HG02884 (cell line): ENCODE measurements around the gene TRAF2.
A peak's percentile ranks its signal among the peaks of the same experiment; 100 is the strongest.
"Not testable (repeated sequence)": the region's sequence is repeated elsewhere in the genome, so short reads cannot be mapped to it uniquely, and the experiment has no call there.

Experiments
- ATAC-seq: cut with Tn5 transposase; IDR thresholded peaks from one replicate; pipeline ENCODE4 v1.9.1; 2021; ENCODE audit warnings: mild to moderate bottlenecking, moderate library complexity; ENCODE audit not compliant: unreplicated experiment

Gene TRAF2, protein sequence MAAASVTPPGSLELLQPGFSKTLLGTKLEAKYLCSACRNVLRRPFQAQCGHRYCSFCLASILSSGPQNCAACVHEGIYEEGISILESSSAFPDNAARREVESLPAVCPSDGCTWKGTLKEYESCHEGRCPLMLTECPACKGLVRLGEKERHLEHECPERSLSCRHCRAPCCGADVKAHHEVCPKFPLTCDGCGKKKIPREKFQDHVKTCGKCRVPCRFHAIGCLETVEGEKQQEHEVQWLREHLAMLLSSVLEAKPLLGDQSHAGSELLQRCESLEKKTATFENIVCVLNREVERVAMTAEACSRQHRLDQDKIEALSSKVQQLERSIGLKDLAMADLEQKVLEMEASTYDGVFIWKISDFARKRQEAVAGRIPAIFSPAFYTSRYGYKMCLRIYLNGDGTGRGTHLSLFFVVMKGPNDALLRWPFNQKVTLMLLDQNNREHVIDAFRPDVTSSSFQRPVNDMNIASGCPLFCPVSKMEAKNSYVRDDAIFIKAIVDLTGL

GRCh38 chr9:136885950-136886578 lies at the start of gene TRAF2:
TSS of gene TRAF2 (plus strand) at chr9:136886516. CDS start at chr9:136898741, 12,225 bp downstream.
- ATAC-seq = peak; percentile 81

GRCh38 chr9:136837146-136837855 lies 49.0 kb upstream of the TRAF2 start:
- ATAC-seq = no peak

DNA sequence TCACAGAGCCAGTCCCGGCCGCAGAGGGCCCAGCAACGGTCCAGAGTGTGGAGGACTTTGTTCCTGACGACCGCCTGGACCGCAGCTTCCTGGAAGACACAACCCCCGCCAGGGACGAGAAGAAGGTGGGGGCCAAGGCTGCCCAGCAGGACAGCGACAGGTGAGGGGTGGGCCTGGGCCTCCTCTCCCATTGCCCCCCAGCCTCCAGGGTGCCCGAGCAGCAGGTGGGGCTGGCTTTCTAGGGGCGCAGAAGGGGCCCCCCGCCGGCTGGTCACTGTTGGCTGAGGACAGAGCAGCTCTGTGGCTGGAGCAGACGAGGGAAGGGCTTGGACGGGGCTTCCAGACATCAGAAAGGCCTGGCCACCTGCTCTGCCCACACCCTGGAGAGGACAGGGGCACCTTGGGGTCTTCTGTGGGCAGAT lies 48.4 kb upstream of the TRAF2 start:
- ATAC-seq = not testable (repeated sequence)

DNA sequence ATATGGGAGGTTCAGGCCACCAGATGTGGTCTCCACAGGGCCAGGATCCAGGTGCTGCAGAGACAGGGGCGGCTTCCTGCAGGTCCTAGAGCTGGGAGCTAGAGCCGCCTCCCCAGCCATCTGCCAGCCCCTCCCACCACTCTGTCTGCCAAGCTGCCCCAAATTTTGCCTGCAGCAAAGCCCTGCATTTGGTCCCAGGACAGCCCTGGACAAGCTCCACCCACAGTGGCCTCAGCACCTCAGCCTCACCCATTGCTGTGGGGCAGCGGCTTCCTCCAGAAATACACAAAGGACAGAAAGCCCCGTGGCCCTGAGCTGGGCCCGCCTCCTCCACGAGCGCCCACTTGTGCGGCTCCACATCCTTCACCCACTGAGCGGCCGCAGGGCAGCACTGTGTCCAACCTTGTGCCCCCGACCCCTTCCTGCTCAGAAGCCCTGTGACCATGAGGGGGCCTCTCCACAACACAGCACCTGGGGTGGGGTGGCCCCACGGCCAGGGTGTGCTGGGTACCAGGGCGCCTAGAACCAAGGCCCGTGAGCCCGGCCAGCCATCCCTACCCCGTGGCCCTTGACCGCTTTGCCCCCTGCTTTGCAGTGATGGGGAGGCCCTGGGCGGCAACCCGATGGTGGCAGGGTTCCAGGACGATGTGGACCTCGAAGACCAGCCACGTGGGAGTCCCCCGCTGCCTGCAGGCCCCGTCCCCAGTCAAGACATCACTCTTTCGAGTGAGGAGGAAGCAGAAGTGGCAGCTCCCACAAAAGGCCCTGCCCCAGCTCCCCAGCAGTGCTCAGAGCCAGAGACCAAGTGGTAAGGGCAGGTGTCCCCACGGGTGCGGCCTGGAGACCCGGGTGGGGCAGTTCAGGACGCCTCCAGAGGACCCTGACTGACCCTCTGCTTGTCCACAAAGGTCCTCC lies 47.7 kb upstream of the TRAF2 start:
- ATAC-seq = no peak

DNA sequence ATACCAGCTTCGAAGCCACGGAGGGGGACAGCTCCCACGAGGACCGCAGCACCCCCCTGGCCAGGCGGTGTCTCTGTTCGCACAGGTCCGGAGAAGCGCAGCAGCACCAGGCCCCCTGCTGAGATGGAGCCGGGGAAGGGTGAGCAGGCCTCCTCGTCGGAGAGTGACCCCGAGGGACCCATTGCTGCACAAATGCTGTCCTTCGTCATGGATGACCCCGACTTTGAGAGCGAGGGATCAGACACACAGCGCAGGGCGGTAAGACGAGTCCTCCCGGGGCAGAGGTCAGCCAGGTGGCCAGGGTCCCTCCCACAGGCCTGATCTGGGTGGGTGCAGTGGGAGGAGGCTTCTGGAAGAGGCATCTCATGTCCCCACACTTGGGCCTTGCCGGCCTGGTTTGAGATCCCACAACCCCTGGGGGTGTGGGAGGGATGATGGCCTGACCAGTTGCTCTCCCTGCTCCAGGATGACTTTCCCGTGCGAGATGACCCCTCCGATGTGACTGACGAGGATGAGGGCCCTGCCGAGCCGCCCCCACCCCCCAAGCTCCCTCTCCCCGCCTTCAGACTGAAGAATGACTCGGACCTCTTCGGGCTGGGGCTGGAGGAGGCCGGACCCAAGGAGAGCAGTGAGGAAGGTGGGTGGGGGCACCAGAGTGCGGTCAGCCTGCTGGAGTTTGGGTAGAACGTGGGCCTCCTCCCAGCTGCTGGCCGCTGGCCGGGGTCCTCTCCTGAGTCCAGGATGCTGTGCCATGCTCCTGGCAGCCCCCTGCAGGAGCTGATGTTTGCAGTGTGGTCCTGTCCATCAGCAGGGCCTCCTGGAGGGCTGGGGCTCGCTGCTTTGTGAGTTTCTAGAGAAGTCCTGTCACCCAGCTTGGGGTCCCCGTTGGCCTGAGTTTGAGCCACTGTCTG lies 46.8 kb upstream of the TRAF2 start:
- ATAC-seq = no peak

DNA sequence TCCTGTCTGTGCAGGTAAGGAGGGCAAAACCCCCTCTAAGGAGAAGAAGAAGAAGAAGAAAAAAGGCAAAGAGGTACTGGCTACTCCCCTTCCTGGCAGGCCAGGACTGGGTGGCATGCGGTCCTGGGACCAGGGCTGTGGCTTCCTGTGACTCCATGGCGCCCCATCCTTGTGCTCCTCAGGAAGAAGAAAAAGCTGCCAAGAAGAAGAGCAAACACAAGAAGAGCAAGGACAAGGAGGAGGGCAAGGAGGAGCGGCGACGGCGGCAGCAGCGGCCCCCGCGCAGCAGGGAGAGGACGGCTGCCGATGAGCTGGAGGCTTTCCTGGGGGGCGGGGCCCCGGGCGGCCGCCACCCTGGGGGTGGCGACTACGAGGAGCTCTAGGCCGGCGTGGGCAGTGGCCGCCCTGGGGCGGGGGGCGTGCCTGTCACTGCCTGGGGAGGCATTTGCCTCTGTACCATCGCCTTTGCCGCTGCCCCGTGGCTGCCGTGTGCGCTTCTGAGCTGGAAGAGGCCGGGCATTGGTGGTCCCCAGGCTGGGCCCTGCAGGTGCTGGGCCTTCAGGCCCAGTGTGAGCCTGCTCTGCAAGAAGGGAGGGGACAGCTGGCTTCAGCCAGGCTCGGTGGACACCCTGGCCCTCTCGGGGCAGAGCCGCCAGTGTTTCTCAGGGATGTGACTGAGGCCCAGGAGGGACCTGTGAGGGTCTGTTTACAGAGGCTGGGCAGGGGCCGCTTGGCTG lies 46.0 kb upstream of the TRAF2 start:
- ATAC-seq = no peak

- ATAC-seq = no peak
Measured at GRCh38 chr9:136840877-136841645, 45.3 kb upstream of the TRAF2 start.

- not testable (repeated sequence) for ATAC-seq
Measured at GRCh38 chr9:136841646-136842379, 44.5 kb upstream of the TRAF2 start.

GRCh38 chr9:136842380-136842948 lies 43.9 kb upstream of the TRAF2 start, which contains the start of gene AJM1:
TSS of gene AJM1 (plus strand) at chr9:136842478. CDS start at chr9:136844415, 1,937 bp downstream.
- ATAC-seq = peak; percentile 48

DNA sequence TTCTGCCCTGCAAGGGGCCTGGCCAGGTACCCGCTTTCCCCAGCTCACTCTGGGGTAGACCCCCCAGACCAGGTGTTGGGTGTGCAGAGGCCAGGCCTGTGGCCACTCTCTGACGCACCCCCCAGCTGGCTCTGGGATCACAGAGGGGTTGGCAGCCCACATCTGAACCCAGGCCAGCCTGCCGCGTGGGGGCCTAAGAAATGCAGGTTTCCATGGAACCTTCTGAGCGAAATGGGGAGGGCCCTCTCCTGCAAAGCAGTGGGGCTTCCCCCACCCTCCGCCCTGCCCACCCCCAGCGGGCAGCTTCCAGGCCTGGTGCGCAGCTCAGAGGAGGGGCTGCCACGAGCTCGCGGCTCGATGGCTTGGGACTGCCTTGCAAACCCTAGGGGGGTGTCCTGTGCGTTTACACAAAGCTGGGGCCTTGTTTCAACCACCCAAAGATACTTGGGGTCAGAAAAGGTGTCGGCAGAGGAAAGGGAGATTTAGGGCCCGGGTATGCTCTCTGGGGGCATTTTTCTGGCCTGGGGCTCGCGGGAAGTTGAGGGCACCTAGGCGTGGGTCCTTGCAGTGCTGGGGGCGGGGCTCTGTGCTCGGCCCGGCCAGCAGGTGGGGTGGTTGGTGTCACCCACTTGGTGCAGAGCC lies 43.0 kb upstream of the TRAF2 start:
- not testable (repeated sequence) for ATAC-seq

DNA sequence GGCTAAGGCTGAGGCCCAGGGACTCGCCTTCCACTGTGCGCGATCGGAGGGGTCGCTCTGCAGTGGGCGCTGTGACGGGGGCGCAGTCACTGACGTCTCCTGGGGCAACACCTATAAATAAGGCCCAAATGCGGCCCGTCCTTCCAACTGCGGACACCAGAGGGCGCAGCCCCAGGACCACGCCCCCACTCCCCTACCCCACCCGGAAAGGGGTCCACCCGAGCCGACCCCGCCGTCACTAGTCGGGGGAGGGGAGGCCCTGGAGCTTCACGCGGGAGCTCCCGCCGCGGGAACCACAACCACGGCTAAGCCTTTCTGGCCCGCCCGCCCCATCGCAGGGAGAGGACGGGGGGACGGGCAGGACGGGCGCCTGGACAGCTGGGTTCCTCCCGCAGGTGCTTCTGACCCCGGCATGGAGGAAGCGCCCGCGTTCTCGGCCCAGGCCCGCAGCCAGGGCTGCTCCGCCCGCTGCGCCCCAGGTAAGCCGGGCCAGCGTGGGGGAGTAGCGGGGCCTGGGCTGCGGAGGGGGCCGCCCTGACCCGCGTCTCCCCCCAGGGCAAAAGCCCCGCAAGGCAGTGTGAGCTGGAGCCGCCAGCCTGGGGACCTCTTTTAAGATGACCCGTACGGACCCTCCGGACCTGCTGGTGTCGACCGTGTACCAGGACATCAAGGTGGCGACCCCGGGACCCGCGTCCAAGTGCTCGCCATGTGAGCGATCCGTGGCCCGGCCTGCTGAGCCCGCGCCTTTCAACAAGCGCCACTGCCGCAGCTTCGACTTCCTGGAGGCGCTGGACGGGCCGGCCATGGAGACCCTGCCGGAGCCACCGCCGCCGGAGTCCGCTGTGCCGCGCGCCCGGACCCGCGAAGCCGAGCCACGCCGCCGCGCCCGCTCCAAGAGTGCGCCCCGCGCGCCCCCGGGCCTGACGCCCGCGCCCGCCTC lies 42.2 kb upstream of the TRAF2 start:
- not testable (repeated sequence) for ATAC-seq

DNA sequence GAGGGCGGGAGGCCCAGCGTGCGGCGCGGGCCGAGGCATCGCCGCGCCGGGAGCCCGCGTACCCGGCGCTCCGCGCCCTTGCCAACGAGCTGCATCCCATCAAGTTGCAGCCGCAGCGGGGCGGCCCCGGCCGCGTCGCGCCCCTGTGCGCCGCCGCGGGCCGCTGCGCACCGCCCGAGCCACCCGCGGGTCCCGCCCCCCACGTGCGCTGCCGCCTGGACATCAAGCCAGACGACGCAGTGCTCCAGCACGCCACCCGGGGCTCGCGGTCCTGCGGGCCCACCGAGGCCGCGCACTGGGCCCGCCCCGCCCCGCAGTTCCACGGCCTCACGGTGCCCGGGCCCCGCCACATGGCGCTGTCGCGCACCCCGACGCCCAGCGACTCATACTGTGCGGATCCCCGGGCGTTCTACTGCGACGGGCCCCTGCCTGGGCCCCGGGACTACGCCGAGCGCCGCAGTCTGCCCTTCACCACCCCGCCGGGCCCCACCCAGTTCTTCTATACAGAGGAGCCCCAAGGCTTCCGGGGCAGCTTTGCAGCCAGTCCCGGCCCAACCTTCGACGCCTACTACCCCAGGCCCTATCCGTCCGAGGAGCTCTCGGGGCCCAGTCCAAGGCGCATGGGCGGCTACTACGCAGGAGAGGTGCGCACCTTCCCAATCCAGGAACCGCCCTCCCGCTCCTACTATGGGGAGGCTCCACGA lies 41.4 kb upstream of the TRAF2 start:
- no peak for ATAC-seq

DNA sequence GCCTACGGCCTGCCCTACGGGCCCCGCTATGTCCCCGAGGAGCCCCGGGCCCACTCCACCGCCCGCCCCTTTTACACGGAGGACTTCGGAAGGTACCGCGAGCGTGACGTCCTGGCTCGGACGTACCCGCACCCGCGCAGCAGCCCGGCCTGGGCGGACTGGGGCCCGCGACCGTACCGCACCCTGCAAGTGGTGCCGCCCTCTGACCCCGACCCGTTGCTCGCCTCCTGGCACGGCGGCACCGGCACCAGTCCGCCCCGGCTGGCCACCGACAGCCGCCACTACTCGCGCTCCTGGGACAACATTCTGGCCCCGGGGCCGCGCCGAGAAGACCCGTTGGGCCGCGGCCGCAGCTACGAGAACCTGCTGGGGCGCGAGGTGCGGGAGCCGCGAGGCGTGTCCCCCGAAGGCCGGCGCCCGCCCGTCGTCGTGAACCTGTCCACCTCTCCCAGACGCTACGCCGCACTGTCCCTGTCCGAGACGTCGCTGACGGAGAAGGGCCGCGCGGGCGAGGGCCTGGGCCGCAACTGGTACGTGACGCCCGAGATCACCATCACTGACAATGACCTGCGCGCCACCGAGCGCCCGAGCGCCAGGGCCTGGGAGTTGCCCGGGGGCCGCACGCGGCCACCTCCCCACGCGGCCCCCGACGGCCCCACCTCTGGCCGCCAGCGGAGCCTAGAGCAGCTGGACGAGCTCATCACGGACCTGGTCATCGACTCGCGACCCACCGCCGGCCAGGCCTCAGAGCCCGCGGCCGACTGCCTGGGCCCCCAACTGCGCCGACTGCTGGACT lies 40.7 kb upstream of the TRAF2 start:
- no peak for ATAC-seq
